GM12891 (cell line): Measurements from ENCODE around the gene COQ4.

Experiments
- POLR2A ChIP-seq: IDR thresholded peaks from 2 replicates; pipeline ENCODE4 v1.6.1; 2011; ENCODE audit warnings: low read depth, low read length, control low read depth
- POLR2AphosphoS5 ChIP-seq: IDR thresholded peaks from 2 replicates; pipeline ENCODE4 v1.6.1; 2011; ENCODE audit warnings: low read depth, low read length, control low read depth
- TAF1 ChIP-seq: IDR thresholded peaks from 2 replicates; pipeline ENCODE4 v1.6.1; 2011; ENCODE audit warnings: low read depth, low read length, control low read depth

- TF ChIP-seq POLR2AphosphoS5 (no peak), POLR2A (no peak), TAF1 (no peak)
Measured at GRCh38 chr9:128335161-128335560, 12.5 kb downstream of the COQ4 start.
